HG02840 (cell line): ENCODE results near the gene KY.

Source experiments
- ATAC-seq: cut with Tn5 transposase; IDR thresholded peaks from one replicate; pipeline ENCODE4 v1.9.1; 2021; ENCODE audit warnings: mild to moderate bottlenecking, moderate library complexity, moderate number of reproducible peaks; ENCODE audit not compliant: unreplicated experiment, low FRiP score

The KY gene

DNA sequence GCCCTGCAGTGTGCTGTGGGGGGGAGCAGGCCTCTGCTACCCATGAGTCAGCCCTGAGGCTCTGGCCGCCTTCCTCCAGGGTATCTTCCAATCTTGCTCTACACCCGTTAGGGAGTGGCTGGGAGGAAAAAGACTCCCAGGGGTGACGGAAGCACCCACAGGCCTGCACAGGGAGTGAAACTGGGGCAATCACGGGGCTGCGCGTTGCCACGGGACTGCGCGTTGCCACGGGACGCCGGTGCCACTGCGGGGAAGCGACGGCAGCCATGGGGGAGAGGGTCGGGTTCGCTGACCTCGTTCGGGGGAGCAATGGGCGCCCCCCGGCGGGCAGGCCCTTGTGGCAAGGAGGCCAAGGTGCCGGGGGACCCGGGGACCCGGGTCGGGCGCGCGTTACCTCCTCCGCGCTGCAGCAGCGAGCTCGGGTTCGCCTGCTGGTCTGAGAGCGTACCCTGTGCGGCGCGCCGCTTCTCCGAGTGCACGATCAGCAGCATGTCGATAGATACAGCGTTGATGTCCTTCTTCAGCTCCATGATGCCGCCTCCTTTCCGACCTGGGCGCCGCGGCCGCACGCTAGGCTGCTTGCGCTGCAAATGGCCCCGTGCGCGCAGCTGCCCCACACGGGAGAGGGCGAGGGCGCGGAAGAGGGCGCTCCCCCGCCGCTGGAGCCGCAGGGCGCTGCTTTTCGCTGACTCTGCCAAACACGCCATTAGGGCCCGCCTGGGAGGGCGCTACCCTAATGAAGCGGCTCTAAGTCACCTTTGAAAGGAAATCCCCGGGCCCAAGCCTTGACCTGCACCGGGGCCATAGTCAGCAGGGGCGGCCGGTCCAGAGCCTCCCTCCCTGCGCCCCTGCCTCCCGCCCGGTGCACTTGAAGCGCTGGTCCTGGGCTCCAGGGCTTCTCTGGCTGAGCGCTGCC is at the start of gene KY:
KY (minus strand) TSS at position 592 of the 916 bp plus-strand sequence; CDS start at position 530, 62 bp downstream.
- ATAC-seq: no peak

- no peak for ATAC-seq
Measured at GRCh38 chr3:134699721-134700120, 48.9 kb upstream of the KY start.

- ATAC-seq: no peak
Measured at GRCh38 chr3:134699141-134699711, 48.4 kb upstream of the KY start.

DNA sequence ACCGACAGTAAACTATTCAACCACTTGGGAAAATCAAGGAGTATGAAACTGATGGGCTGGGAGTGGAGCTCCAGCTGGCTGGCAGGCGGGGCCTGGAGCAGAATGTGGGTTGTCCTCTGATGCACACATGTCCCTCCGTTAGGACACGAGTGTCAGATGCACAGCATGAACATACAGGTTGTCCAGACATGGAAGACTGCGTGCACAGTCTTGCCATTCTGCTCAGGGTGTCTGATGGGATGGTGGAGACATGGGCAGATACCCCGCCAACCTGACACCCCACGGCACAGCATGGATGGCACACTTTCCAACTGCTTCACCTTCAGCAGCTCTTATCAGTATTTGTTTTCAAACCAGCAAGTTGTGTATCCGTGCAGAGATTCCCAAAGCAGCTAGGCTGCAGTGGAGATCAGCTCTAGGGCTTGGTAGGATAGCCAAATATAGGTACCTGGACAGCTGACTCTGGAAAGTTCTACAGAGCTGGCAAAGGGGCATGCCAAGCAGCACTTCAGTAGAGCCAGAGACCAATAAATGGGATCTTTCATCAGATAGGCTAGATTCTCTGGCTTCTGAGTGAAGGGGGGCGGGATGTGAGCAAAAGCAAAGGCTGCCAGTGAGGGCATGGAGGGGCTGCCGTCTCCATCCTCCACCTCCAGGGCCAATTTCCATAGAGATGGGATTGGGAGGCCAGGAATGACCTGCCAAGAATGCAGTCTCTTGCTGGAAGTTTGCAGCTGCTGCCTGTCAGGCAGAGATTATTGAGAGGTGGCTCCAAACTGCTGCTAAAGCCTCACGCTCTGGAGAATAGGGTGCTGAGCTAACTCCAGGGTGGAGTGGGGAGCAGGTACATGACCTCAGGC is 47.2 kb upstream of the KY start:
- ATAC-seq: no peak

GRCh38 chr3:134696155-134696554 is 45.3 kb upstream of the KY start:
- ATAC-seq: no peak

DNA sequence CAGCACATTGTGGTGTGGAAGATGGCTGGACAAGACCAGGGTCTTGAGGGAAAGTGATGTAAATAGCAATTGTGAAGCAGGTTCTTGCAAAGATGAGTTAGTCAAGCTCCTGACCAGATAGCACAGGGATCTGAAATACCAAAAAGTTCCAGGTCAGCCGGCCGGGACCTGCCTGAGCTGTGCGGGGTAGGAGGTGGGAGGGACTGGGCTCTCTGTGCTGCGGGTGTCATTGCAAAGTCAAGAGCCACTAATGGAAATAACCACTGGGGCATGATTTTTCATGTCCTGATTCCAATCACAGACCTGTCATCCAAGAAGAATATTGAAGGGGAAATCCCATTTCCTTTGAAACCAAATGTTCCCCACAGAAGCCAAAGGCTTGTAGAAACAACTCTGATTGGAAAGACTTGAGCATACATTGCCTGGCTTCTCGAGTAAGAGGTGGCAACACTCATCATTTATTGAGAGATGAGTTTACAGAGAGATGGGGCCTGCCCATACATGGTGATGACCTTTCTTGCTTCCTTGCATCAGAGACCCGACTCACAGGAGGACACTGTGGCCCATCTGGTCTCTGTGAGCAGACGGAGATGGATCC is 44.2 kb upstream of the KY start:
- no peak for ATAC-seq

GRCh38 chr3:134694466-134694865 is 43.6 kb upstream of the KY start:
- no peak for ATAC-seq

GRCh38 chr3:134693804-134694203 is 43.0 kb upstream of the KY start:
- no peak for ATAC-seq

DNA sequence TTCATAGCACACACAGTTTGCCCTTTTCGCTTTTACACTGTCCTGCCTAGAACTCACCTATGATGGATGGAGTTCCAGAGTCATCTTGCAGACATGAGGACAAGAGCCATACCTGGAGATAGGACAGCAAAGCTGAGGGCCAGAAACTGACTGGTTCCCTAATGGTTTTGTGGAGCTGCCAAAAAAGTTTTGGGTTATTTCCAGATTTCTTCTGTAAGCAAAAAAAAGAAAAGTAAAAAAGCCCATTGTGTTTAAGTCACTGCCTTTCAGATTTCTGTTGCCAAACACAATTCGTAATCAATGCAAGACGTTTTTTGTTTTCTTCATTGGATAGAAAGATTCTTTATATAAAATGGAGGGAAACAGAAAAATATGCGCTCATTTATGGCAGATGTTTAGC is 42.4 kb upstream of the KY start:
- no peak for ATAC-seq

DNA sequence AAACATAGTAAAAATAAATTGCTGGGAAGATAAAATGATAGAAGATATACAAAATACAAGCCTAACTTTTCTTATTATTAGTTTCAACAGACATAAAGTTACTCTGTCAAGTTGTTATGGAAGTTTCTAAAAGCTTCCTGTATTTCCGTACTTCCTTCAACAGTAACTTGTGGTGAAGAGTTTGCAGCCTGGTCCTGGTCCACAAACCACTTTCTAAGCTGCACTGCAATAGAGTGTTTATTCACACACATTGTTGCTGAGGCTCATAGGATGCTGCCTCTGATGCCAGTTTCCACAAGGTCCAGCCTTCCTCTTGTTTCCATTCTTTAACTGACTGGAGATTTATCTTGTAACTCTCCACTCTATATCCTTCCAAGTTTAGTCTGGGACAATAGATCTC is 39.4 kb upstream of the KY start:
- no peak for ATAC-seq

GRCh38 chr3:134687642-134688041 is 36.8 kb upstream of the KY start:
- no peak for ATAC-seq

- ATAC-seq: no peak
Measured at GRCh38 chr3:134685929-134686802, 35.3 kb upstream of the KY start.

GRCh38 chr3:134682196-134682880 is 31.5 kb upstream of the KY start:
- ATAC-seq: no peak

DNA sequence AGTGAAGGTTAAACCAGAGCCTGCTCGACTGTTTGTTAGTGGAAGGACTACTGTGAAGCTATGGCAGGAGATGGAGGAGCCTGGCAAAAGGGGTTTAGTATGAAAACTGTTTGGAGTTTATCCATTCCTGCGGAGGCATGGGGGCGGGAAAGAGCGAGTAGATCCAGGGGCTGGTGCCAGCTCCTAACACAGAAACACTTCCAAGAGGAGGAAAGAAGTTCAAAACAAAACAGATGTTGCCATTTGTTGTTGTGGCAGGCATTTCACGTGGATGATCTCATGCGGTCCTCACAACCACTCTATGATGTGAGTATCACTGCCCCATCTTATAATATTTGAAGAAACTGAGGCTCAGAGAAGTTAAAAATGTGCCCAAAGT is 30.7 kb upstream of the KY start:
- no peak for ATAC-seq

- no peak for ATAC-seq
Measured at GRCh38 chr3:134680796-134681521, 30.1 kb upstream of the KY start.

DNA sequence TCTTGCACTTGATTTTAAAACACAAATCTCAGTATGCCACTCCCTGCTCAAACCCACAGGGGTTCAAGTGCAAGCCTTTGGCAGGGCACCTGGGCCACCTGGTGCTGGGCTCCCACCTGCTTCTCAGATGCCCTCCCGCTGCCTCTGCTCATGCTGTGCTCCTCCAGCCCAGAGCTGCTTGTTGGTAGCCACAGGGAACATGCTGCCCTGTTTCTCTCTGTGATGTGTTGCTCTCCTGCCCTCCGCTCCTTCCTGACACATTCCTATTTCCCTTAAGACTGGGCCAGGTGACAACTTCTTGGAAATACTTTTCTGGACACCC is 27.1 kb upstream of the KY start:
- ATAC-seq: no peak

DNA sequence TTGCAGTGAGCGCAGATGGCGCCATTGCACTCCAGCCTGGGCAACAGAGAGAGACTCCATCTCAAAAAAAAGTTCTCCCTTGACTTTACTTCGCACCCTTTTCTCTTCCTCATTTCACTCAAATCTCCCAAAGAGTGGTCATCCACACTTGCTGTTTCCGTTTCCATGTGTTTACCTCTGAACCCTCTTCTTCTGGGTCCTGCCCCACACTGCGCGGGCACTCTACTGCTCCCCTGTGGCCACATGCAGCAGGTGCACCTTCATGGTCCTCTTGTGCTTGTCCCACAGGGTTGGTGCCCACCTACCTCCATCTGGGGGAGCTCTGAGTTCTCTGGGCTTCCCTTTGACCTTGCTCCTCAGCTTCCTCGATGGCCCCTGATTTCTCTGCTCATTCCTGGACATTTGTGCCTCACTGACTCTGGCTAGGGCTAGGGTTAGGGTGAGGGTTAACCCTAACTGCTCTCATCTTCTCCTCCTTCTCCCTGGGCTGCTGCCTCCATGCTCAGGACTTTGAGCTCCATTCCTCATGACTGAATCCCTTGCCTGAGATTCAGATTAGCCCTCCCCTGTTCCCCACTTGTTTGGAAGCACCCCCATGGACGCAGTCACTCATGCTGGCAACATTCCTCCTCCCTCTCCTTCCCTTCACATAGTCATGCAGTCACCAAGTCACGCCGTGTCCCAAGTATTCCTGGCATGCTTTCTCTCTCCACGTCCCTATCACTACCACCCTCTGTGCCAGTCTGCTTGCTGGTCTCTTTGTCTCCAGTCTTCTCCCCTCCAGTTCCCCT is 26.6 kb upstream of the KY start:
- no peak for ATAC-seq

GRCh38 chr3:134675726-134676256 is 25.0 kb upstream of the KY start:
- no peak for ATAC-seq
